H1 (cell line): ENCODE results near the gene UMPS. TPM values are rescaled to one million over a fixed set of nuclear protein-coding genes. Genes with fewer than 3 reads are reported as not detected.
"Not testable (repeated sequence)": the region's sequence is repeated elsewhere in the genome, so short reads cannot be mapped to it uniquely, and the experiment has no call there.

Experiments used
- CTCF ChIA-PET: fragments of 300-600 bp; sonication (Branson Sonifier 250); formaldehyde crosslinking; loops from one replicate; lab custom pipeline; 2021; ENCODE audit not compliant: partially characterized antibody; lab: Charles Lee
- POLR2A ChIA-PET: fragments of 300-600 bp; sonication (Branson Sonifier 250); formaldehyde crosslinking; loops from one replicate; lab custom pipeline; 2021; ENCODE audit warnings: inconsistent platforms; ENCODE audit not compliant: partially characterized antibody; lab: Charles Lee
- DNase-seq, 2 experiments: peaks; one replicate each; pipeline versions ENCODE4 v3.0.0 to v3.0.0-alpha.2; 2010 to 2022; ENCODE audit warnings: low spot score in 2 of 2, low read depth in 1 of 2, mixed read lengths in 1 of 2
- FAIRE-seq: peaks from 2 replicates; lab custom pipeline; 2011; peaks lifted over from hg19 to GRCh38; lab: Jason Lieb, UNC
- H2AFZ ChIP-seq: 2 replicates; pipeline ENCODE4 v1.8.1; 2012; ENCODE audit warnings: low read length, inconsistent platforms
- H2AK5ac ChIP-seq: 2 replicates; pipeline ENCODE4 v1.6.1; 2013; ENCODE audit warnings: low read depth, low read length
- H2BK120ac ChIP-seq: replicated peaks from 2 replicates; pipeline ENCODE3; 2013; ENCODE audit warnings: low read depth, low read length, inconsistent platforms
- H2BK12ac ChIP-seq: 2 replicates; pipeline ENCODE4 v1.6.1; 2013; ENCODE audit warnings: low read depth, low read length
- H2BK15ac ChIP-seq: 2 replicates; pipeline ENCODE4 v1.6.1; 2013; ENCODE audit warnings: low read length
- H2BK20ac ChIP-seq: 2 replicates; pipeline ENCODE4 v1.6.1; 2013; ENCODE audit warnings: low read length
- H2BK5ac ChIP-seq: 2 replicates; pipeline ENCODE4 v1.6.1; 2013; ENCODE audit warnings: low read depth, low read length
- H3K14ac ChIP-seq: 2 replicates; pipeline ENCODE4 v1.6.1; 2013; ENCODE audit warnings: inconsistent platforms; ENCODE audit not compliant: insufficient read length
- H3K18ac ChIP-seq: 2 replicates; pipeline ENCODE4 v1.6.1; 2013; ENCODE audit warnings: low read length; ENCODE audit errors: extremely low read depth
- H3K23ac ChIP-seq: 2 replicates; pipeline ENCODE4 v1.6.1; 2013; ENCODE audit warnings: inconsistent platforms; ENCODE audit not compliant: insufficient read length
- H3K23me2 ChIP-seq: 2 replicates; pipeline ENCODE4 v1.6.1; 2013; ENCODE audit warnings: low read depth, low read length
- H3K27ac ChIP-seq: 2 replicates; pipeline ENCODE4 v1.6.1; 2011; ENCODE audit warnings: low read depth, low read length, inconsistent platforms
- H3K27me3 ChIP-seq, 4 experiments: replicated peaks in 1 of 4; 1 replicate in 1 of 4; 2 replicates in 3 of 4; pipeline versions ENCODE4 v1.6.1 to v1.8.1; 2011 to 2013; ENCODE audit warnings: low read length in 3 of 4, mild to moderate bottlenecking in 3 of 4, inconsistent platforms in 2 of 4, mixed read lengths in 2 of 4, moderate library complexity in 1 of 4; ENCODE audit not compliant: control insufficient read depth in 3 of 4, insufficient read depth in 3 of 4; ENCODE audit errors: extremely low read depth in 1 of 4
- H3K36me3 ChIP-seq, 4 experiments: 2 replicates each; pipeline versions ENCODE4 v1.6.1 to v1.8.1; 2011 to 2013; ENCODE audit warnings: mild to moderate bottlenecking in 4 of 4, low read length in 3 of 4, moderate library complexity in 2 of 4, control low read depth in 1 of 4, inconsistent platforms in 1 of 4; ENCODE audit not compliant: insufficient read depth in 4 of 4, control insufficient read depth in 2 of 4
- H3K4ac ChIP-seq: replicated peaks from 2 replicates; pipeline ENCODE3; 2013; ENCODE audit warnings: low read length, low read depth, mixed read lengths, inconsistent platforms; ENCODE audit not compliant: insufficient read length
- H3K4me1 ChIP-seq, 4 experiments: replicated peaks in 1 of 4; 1 replicate in 1 of 4; 2 replicates in 3 of 4; pipeline versions ENCODE4 v1.6.1 to v1.8.1; 2011 to 2013; ENCODE audit warnings: low read length in 3 of 4, inconsistent platforms in 2 of 4, mixed read lengths in 1 of 4; ENCODE audit not compliant: insufficient read depth in 4 of 4, control insufficient read depth in 3 of 4
- H3K4me2 ChIP-seq, 2 experiments: 2 replicates each; pipeline versions ENCODE4 v1.6.1 to v1.8.1; 2011 to 2013; ENCODE audit warnings: low read depth in 2 of 2, low read length in 2 of 2, control low read depth in 1 of 2, inconsistent platforms in 1 of 2, mild to moderate bottlenecking in 1 of 2; ENCODE audit not compliant: insufficient read depth in 1 of 2
- H3K4me3 ChIP-seq, 4 experiments: fragments of 200-600, 300-600 bp in 1 of 4; sonication (generic), shearing (Covaris generic), sonication (Bioruptor Twin) in 1 of 4; 2 replicates each; pipeline versions ENCODE4 v1.5.1 to v1.8.1; 2011 to 2016; ENCODE audit warnings: low read length in 4 of 4, low read depth in 3 of 4, control low read depth in 2 of 4, inconsistent platforms in 2 of 4, mild to moderate bottlenecking in 2 of 4, mixed read lengths in 1 of 4, moderate library complexity in 1 of 4; ENCODE audit not compliant: insufficient read depth in 2 of 4; ENCODE audit errors: extremely low read depth in 1 of 4
- H3K56ac ChIP-seq: replicated peaks from 2 replicates; pipeline ENCODE3; 2013; ENCODE audit warnings: low read depth, mild to moderate bottlenecking, mixed read lengths, low read length, inconsistent platforms; ENCODE audit not compliant: insufficient read length
- H3K79me1 ChIP-seq: 2 replicates; pipeline ENCODE4 v1.6.1; 2013; ENCODE audit warnings: low read depth, low read length, control low read depth
- H3K79me2 ChIP-seq, 2 experiments: 2 replicates each; pipeline versions ENCODE4 v1.6.1 to v1.8.1; 2012 to 2013; ENCODE audit warnings: low read length in 2 of 2, mild to moderate bottlenecking in 2 of 2, inconsistent platforms in 1 of 2; ENCODE audit not compliant: insufficient read depth in 2 of 2, control insufficient read depth in 1 of 2
- H3K9ac ChIP-seq, 4 experiments: replicated peaks in 1 of 4; 1 replicate in 1 of 4; 2 replicates in 3 of 4; pipeline versions ENCODE4 v1.6.1 to v1.8.1; 2011 to 2013; ENCODE audit warnings: low read depth in 3 of 4, low read length in 3 of 4, control low read depth in 2 of 4, mild to moderate bottlenecking in 2 of 4, moderate library complexity in 2 of 4, inconsistent platforms in 1 of 4; ENCODE audit errors: extremely low read depth in 1 of 4
- H3K9me3 ChIP-seq, 2 experiments: 2 replicates each; pipeline versions ENCODE4 v1.6.1 to v1.8.1; 2012 to 2013; ENCODE audit warnings: mild to moderate bottlenecking in 2 of 2, moderate library complexity in 2 of 2, control low read depth in 1 of 2, inconsistent platforms in 1 of 2, low read depth in 1 of 2, low read length in 1 of 2, mixed read lengths in 1 of 2; ENCODE audit not compliant: insufficient read depth in 2 of 2
- H4K20me1 ChIP-seq, 2 experiments: replicated peaks in 1 of 2; 2 replicates each; pipeline versions ENCODE3 to v1.8.1; 2011 to 2013; ENCODE audit warnings: inconsistent platforms in 2 of 2, low read length in 2 of 2, mild to moderate bottlenecking in 1 of 2; ENCODE audit not compliant: insufficient read depth in 2 of 2, control insufficient read depth in 1 of 2
- H4K5ac ChIP-seq: 2 replicates; pipeline ENCODE4 v1.6.1; 2013; ENCODE audit warnings: low read length, low read depth, mixed read lengths, inconsistent platforms; ENCODE audit not compliant: insufficient read length
- H4K8ac ChIP-seq: 2 replicates; pipeline ENCODE4 v1.8.0; 2013; ENCODE audit warnings: mild to moderate bottlenecking, moderate library complexity, low read length, inconsistent platforms; ENCODE audit not compliant: insufficient read depth; ENCODE audit errors: extremely low read depth
- H4K91ac ChIP-seq: replicated peaks from 2 replicates; pipeline ENCODE3; 2013; ENCODE audit warnings: low read length, mixed read lengths, inconsistent platforms; ENCODE audit not compliant: insufficient read length
- WGBS, 2 experiments: shearing (Covaris generic) in 1 of 2; methylation state at CpG; one replicate each; pipeline versions ENCODE4 v1.1.6 to v1.1.7; 2013 to 2015; ENCODE audit warnings: low lambda C conversion rate in 2 of 2, mixed read lengths in 2 of 2, inconsistent platforms in 1 of 2, low coverage in 1 of 2, missing lambda C conversion rate in 1 of 2; ENCODE audit not compliant: insufficient replicate concordance in 2 of 2, insufficient coverage in 1 of 2, insufficient read length in 1 of 2; ENCODE audit errors: extremely low coverage in 1 of 2, missing lambda C conversion rate in 1 of 2; 5-methylcytosine and 5-hydroxymethylcytosine counted together
- polyA plus RNA-seq, 7 experiments: library from polyadenylated mRNA; depleted of rRNA in 3 of 7; stranded (reverse) in 5 of 7; unstranded in 2 of 7; fragments of >200 nt in 5 of 7; fragments of 200-250 nt in 2 of 7; gene quantifications; 1 replicate in 5 of 7; 2 replicates in 1 of 7; 4 replicates in 1 of 7; pipeline versions ENCODE4 v1.2.1 to v1.2.3, GENCODE V29; 2011 to 2013; ENCODE audit warnings: missing spikeins in 2 of 7, mixed read lengths in 2 of 7
- total RNA-seq: library from RNA; stranded (reverse); fragmentation: NEBNext Ultra II Directional; extraction: Animal tissue kit (Norgen Biotek cat#: 25700); gene quantifications from 2 replicates; pipeline ENCODE4 v1.2.1, GENCODE V29; 2021

Gene UMPS
- total and polyA plus RNA-seq, 2 of the 8 experiments (the other 6 are each of a cell fraction or from before 2014, with no cell fraction given) = 32.8 to 59.0 TPM

DNA sequence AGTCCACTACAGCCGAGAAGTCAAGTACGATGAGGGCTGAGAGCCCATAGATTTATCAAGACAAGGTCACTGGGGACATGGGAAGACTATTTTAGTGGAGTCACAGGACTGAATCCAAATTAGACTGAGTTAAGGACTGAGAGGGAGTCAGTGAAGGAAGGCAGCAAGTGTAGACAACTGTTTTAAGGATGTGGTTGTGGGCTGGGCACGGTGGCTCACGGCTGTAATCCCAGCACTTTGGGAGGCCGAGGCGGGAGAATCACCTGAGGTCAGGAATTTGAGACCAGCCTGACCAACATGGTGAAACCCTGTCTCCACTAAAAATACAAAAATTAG lies 52.1 kb downstream of the UMPS start:
- H2BK120ac ChIP-seq, H3K27ac ChIP-seq, H2BK20ac ChIP-seq, DNase-seq, H3K4me3 ChIP-seq, H3K36me3 ChIP-seq, H4K20me1 ChIP-seq, H2BK5ac ChIP-seq, H4K91ac ChIP-seq, H3K79me2 ChIP-seq, H3K27me3 ChIP-seq, H4K8ac ChIP-seq, H4K5ac ChIP-seq, FAIRE-seq, H3K18ac ChIP-seq, H3K4ac ChIP-seq, POLR2A ChIA-PET, H2AK5ac ChIP-seq, H3K23me2 ChIP-seq, H3K9me3 ChIP-seq, H2BK15ac ChIP-seq, H3K79me1 ChIP-seq, H3K56ac ChIP-seq, H3K14ac ChIP-seq, H2AFZ ChIP-seq, H3K4me2 ChIP-seq, H3K9ac ChIP-seq, H3K23ac ChIP-seq, H2BK12ac ChIP-seq: not testable (repeated sequence)
- H3K4me1 ChIP-seq = peaks cover 0 to 12% (median 6%) of the 10 kb centered on the region in 4 experiments; a peak in 6 of 7 replicates
- CTCF ChIA-PET = interaction anchor here (1.0 kb wide), 1 partner anchor 21 kb away, joined by 4 read pairs; no protein-coding TSS in a partner anchor
- 93% methylated on average over 6 of the region's 6 CpGs; no CpG with 5 or more reads in 1 of the 2 experiments for WGBS, 2 experiments
